ENCODE results near the gene AKIRIN1. TPM values are rescaled to one million over a fixed set of nuclear protein-coding genes. Genes with fewer than 3 reads are reported as not detected.

The AKIRIN1 gene
- total and polyA plus RNA-seq, 10 of the 15 experiments (the other 5 are each of a cell fraction or from before 2014, with no cell fraction given), result 7.5 to 72.3 (median 50.4) TPM

DNA sequence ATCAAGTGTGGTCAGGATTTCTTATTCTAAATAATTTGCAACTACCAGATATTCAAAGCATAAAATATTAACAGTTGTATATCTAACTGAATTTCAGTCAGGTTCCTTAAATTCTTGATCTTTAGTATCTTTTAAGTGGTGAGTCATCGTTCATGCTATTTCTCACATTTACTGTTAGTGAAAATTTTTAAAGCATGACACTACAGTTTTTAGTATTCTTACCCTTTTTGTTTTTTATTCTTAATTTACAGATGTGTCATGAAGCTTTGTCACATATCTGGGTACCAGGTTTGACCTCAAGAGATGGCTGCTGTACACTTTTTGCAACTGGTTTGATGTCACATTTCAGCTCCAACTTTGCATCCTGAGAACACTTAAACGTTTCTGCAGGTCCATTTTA, 12.7 kb downstream of the AKIRIN1 start:
- RAD21 ChIA-PET (ENCODE audit: unreplicated experiment), result interaction anchor here (1.0 kb wide), 1 partner anchor 22 kb away, joined by 3 read pairs; the partner anchor contains the start of gene NDUFS5
- no peak for FAIRE-seq
- H3K79me2 ChIP-seq (ENCODE audit: control insufficient read depth, insufficient read depth, low read length), result peaks cover 4% of the 10 kb centered on the region
- no peaks in the 10 kb centered on the region for H3K4me1 ChIP-seq (ENCODE audit: control insufficient read depth, insufficient read depth, low read length)
- no peaks in the 10 kb centered on the region; the same call in 1 of the 2 replicates for H4K20me1 ChIP-seq (ENCODE audit: control insufficient read depth, insufficient read depth)
- H3K4me2 ChIP-seq (ENCODE audit: control insufficient read depth, insufficient read depth), result no peak overlapping the region
- CTCF ChIA-PET, result interaction anchor here (1.3 kb wide), 1 partner anchor 88 kb away, joined by 4 read pairs; no protein-coding TSS in a partner anchor
- no peak for ATAC-seq
- in situ Hi-C loops (cut with MboI), result no loop called here
- H3K36me3 ChIP-seq (ENCODE audit: control insufficient read depth in 2 of 2, insufficient read depth in 2 of 2, low read length in 1 of 2), result peaks cover 18 to 42% of the 10 kb centered on the region in 2 experiments
- H3K9me3 ChIP-seq (replicated peaks; ENCODE audit: control insufficient read depth, insufficient read depth, low read length), result no peaks in the 10 kb centered on the region
- no peak overlapping the region for H2AFZ ChIP-seq (ENCODE audit: control insufficient read depth, low read depth, low read length)
- intact Hi-C loops (cut with micrococcal nuclease; ENCODE audit: unreplicated experiment), result no loop called here
- no peak overlapping the region for H3K9ac ChIP-seq (ENCODE audit: control insufficient read depth, insufficient read depth, low read length)
- POLR2A ChIA-PET, result interaction anchor here (1.2 kb wide), 1 partner anchor 23 kb away, joined by 5 read pairs; the partner anchor contains the start of gene NDUFS5
- 6% methylated on average over 2 of the region's 2 CpGs for WGBS (ENCODE audit: insufficient coverage, insufficient replicate concordance, low lambda C conversion rate, missing lambda C conversion rate)
- SMC1A ChIA-PET (ENCODE audit: uncharacterized antibody, unreplicated experiment), result interaction anchor here (0.9 to 3.5 kb wide), 4 partner anchors 11 to 201 kb away, joined by 3 to 14 read pairs (median 6); partner anchors contain the start of genes MACF1 and NDUFS5
- DNase-seq (ENCODE audit: low read depth, low spot score), result no peak
- BruUV-seq (replicated peaks), result no TSS peak
- no peak overlapping the region for H3K4me3 ChIP-seq
- H3K27ac ChIP-seq (ENCODE audit: control insufficient read depth, insufficient read depth), result no peak overlapping the region
- TF ChIP-seq GATAD2B (conservative IDR thresholded peaks at IDR 0.05; ENCODE audit: low read depth) (no peak), JUNB (IDR thresholded peaks at IDR 0.05) (peak; percentile 41; the same call in 1 of the 2 replicates)
- TF ChIP-seq, protein P1, sequence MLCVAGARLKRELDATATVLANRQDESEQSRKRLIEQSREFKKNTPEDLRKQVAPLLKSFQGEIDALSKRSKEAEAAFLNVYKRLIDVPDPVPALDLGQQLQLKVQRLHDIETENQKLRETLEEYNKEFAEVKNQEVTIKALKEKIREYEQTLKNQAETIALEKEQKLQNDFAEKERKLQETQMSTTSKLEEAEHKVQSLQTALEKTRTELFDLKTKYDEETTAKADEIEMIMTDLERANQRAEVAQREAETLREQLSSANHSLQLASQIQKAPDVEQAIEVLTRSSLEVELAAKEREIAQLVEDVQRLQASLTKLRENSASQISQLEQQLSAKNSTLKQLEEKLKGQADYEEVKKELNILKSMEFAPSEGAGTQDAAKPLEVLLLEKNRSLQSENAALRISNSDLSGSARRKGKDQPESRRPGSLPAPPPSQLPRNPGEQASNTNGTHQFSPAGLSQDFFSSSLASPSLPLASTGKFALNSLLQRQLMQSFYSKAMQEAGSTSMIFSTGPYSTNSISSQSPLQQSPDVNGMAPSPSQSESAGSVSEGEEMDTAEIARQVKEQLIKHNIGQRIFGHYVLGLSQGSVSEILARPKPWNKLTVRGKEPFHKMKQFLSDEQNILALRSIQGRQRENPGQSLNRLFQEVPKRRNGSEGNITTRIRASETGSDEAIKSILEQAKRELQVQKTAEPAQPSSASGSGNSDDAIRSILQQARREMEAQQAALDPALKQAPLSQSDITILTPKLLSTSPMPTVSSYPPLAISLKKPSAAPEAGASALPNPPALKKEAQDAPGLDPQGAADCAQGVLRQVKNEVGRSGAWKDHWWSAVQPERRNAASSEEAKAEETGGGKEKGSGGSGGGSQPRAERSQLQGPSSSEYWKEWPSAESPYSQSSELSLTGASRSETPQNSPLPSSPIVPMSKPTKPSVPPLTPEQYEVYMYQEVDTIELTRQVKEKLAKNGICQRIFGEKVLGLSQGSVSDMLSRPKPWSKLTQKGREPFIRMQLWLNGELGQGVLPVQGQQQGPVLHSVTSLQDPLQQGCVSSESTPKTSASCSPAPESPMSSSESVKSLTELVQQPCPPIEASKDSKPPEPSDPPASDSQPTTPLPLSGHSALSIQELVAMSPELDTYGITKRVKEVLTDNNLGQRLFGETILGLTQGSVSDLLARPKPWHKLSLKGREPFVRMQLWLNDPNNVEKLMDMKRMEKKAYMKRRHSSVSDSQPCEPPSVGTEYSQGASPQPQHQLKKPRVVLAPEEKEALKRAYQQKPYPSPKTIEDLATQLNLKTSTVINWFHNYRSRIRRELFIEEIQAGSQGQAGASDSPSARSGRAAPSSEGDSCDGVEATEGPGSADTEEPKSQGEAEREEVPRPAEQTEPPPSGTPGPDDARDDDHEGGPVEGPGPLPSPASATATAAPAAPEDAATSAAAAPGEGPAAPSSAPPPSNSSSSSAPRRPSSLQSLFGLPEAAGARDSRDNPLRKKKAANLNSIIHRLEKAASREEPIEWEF (IDR thresholded peaks at IDR 0.05; ENCODE audit: insufficient replicate concordance, low read depth, low read length), result no peak
- no peaks in the 10 kb centered on the region for H3K27me3 ChIP-seq (replicated peaks in 1 of 2; ENCODE audit: control insufficient read depth in 2 of 2, insufficient read depth in 2 of 2, low read length in 1 of 2)
